Vagina (tissue), 2 donors: ENCODE data around the gene OAS2.

Experiments
- POLR2A ChIP-seq, 2 donors: fragments of 450-650 bp; IDR thresholded peaks; one replicate each; pipeline ENCODE4 v1.6.1; 2017; ENCODE audit warnings: antibody characterized with exemption in 2 of 2, mild to moderate bottlenecking in 2 of 2, moderate library complexity in 2 of 2
- TF ChIP-seq, protein P1 (sequence below), 3 experiments: fragments of 450-650 bp in 2 of 3; fragments of 200-600 bp in 1 of 3; sonication (generic) in 1 of 3; IDR thresholded peaks; one replicate each; pipeline ENCODE4 v1.5.1; 2017 to 2019; ENCODE audit warnings: antibody characterized with exemption in 3 of 3, mild to moderate bottlenecking in 2 of 3, moderate library complexity in 2 of 3

DNA sequence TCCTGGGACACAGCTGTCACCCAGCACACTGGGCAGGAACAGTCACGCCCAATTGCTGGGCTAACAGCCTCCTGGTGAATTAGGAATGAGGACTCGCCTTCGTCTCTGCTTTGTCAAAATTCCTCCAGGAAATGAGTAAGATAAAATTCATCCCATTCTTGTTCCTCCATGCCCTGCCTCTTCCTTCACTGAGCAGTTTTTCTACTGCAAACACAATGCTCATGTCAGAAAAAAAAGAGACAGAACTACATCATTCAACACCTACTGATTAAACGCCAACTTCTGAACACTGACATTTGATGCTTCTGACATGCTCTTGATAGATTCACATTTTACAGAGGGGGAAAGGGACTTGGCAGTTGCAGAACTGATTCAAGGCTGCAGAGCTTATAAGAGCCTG, 40.7 kb downstream of the OAS2 start:
- TF ChIP-seq POLR2A (IDR thresholded peaks at IDR 0.05) = no peak
- TF ChIP-seq, protein P1, sequence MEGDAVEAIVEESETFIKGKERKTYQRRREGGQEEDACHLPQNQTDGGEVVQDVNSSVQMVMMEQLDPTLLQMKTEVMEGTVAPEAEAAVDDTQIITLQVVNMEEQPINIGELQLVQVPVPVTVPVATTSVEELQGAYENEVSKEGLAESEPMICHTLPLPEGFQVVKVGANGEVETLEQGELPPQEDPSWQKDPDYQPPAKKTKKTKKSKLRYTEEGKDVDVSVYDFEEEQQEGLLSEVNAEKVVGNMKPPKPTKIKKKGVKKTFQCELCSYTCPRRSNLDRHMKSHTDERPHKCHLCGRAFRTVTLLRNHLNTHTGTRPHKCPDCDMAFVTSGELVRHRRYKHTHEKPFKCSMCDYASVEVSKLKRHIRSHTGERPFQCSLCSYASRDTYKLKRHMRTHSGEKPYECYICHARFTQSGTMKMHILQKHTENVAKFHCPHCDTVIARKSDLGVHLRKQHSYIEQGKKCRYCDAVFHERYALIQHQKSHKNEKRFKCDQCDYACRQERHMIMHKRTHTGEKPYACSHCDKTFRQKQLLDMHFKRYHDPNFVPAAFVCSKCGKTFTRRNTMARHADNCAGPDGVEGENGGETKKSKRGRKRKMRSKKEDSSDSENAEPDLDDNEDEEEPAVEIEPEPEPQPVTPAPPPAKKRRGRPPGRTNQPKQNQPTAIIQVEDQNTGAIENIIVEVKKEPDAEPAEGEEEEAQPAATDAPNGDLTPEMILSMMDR (IDR thresholded peaks at IDR 0.05) = no peak
